T-helper 2 cell treated with Interferon-gamma antibody and Interleukin-4, amounts not matched to agents 5 μg/mL and 100 μg/mL, for 36 hours (primary cell): ENCODE measurements around the gene CDC23.
"Not testable (repeated sequence)": the region's sequence is repeated elsewhere in the genome, so short reads cannot be mapped to it uniquely, and the experiment has no call there.

Experiments used
- DNase-seq: peaks from one replicate; pipeline ENCODE4 v3.0.0; 2021; ENCODE audit warnings: low spot score
- H3K27ac Mint-ChIP-seq: one replicate; pipeline ENCODE4 v1.8.0; 2021; ENCODE audit warnings: mild to moderate bottlenecking, mixed read lengths
- H3K27me3 Mint-ChIP-seq: one replicate; pipeline ENCODE4 v1.8.0; 2021; ENCODE audit warnings: low read depth, mixed read lengths
- H3K36me3 Mint-ChIP-seq: one replicate; pipeline ENCODE4 v1.8.0; 2021; ENCODE audit warnings: low read depth, mixed read lengths
- H3K4me1 Mint-ChIP-seq: one replicate; pipeline ENCODE4 v1.8.0; 2021; ENCODE audit warnings: low read depth, mixed read lengths
- H3K4me3 Mint-ChIP-seq: one replicate; pipeline ENCODE4 v1.8.0; 2022; ENCODE audit warnings: mild to moderate bottlenecking, moderate library complexity, mixed read lengths
- H3K9me3 Mint-ChIP-seq: one replicate; pipeline ENCODE4 v1.8.0; 2021; ENCODE audit warnings: mixed read lengths

The CDC23 gene

DNA sequence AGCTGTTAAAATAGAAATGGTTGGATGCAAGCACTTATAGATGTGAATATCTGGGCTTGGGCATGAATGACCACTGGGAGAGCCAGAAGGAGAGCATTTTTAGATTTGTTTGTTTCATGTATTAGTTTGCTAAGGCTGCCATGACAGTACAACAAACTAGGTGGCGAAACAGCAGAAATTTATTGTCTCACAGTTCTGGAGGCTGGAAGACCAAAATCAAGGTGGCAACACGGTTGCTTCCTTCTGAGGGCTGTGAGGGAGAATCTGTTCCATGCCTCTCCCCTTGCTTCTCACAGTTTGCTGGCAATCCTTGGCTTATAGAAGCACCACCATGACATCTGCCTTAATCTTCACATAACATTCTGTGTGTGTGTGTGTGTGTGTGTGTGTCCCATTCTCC, 20.2 kb upstream of the CDC23 start:
- Mint-ChIP-seq H3K27me3 (peaks cover 10% of the 10 kb centered on the region), H3K9me3 (no peaks in the 10 kb centered on the region), H3K4me3 (no peak overlapping the region), H3K27ac (no peak overlapping the region), H3K4me1 (no peaks in the 10 kb centered on the region), H3K36me3 (no peaks in the 10 kb centered on the region)
- DNase-seq = no peak

DNA sequence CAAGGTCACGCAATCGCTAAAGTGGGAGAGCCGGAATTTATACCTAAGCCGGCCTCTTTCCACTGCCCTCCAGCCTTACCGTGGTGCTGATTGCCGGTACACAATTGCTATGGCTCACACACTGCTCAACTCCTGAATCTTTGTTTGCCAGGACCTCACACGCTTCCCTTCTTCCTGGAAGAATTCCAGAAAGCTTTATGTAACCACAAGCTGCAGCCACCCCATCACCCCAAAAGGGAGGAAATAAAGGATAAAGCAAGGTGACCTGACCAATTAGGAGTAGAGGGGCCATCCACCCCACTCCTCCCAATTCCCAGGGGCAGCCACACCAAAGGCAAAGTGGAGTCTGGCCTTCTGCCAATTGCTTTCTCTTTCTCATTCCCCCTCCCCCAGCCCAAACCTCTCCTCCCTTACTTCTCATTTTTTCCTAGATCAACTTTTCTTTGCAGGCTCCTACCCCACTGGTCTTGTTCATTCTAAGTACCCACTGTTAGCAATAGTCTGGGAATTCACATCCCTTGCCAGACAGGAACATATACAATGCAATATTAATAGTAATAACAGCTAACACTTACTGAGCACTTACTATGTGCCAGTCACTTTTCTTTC, 18.0 kb upstream of the CDC23 start:
- H3K9me3 Mint-ChIP-seq = peaks cover 2% of the 10 kb centered on the region
- H3K4me1 Mint-ChIP-seq = no peaks in the 10 kb centered on the region
- H3K4me3 Mint-ChIP-seq = no peak overlapping the region
- H3K27me3 Mint-ChIP-seq = peaks cover 10% of the 10 kb centered on the region
- no peaks in the 10 kb centered on the region for H3K36me3 Mint-ChIP-seq
- no peak overlapping the region for H3K27ac Mint-ChIP-seq
- DNase-seq = no peak

DNA sequence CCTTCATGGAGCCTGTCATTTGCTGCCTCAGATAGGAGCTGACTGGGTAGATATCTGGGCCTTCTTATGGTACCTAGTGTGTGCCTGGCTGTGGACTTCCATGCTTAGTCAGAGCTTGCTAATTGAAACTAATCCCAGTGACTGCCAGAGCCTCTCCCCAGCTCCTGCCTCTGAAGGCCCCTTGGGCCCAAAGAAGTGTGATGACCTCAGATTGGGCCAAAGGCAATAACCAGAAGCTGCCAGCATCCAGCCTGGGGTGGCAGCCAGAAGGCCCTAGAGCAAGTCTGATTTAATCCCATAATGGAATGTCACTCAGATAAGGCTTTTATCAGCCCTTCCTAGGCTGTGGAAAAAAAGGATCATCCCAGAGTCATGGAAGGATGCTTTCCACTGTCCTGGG, 17.1 kb upstream of the CDC23 start:
- Mint-ChIP-seq H3K9me3 (peaks cover 6% of the 10 kb centered on the region), H3K4me1 (no peaks in the 10 kb centered on the region), H3K36me3 (no peaks in the 10 kb centered on the region), H3K27me3 (peaks cover 10% of the 10 kb centered on the region), H3K4me3 (no peak overlapping the region), H3K27ac (no peak overlapping the region)
- no peak for DNase-seq

DNA sequence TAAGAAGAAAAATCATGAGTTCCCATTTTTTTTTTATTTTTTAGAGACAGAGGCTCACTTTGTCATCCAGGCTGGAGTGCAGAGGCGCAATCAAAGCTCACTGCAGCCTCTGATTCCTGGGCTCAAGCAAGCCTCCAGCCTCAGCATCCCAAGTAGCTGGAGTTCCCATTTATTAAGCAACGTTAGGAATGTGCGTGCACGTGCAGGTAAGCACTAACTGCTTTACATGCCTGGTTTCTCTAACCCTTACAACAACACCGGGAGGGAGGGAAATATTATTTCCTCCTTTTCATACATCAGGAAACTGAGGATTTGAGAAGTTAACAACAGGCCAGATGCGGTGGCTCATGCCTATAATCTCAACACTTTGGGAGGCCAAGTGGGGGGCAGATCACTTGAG, 16.3 kb upstream of the CDC23 start:
- Mint-ChIP-seq H3K4me1 (no peaks in the 10 kb centered on the region), H3K9me3 (peaks cover 6% of the 10 kb centered on the region), H3K27ac (no peak overlapping the region), H3K36me3 (no peaks in the 10 kb centered on the region), H3K4me3 (no peak overlapping the region), H3K27me3 (peaks cover 12% of the 10 kb centered on the region)
- DNase-seq = no peak

DNA sequence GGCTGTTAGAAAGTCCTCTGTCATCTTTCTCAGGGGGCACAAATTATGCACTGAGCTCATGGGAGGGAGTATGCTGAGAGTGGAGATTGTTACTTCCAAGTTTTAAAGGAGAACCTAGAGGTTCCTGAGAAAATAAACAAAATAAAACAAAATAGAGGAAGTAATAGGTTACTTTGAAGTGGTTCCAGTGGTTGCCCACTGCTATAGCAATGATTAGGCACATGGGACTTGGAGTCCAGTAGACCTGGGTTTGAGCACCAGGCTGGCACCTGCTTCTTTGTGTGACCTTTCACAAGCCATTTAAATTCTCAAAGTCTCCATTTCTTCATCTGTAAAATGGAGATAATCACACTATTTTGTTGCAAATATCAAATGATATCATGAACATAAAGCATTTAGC, 13.8 kb upstream of the CDC23 start:
- DNase-seq = no peak
- Mint-ChIP-seq H3K4me1 (peaks cover 5% of the 10 kb centered on the region), H3K27me3 (peaks cover 23% of the 10 kb centered on the region), H3K36me3 (no peaks in the 10 kb centered on the region), H3K27ac (no peak overlapping the region), H3K9me3 (peaks cover 6% of the 10 kb centered on the region), H3K4me3 (no peak overlapping the region)

DNA sequence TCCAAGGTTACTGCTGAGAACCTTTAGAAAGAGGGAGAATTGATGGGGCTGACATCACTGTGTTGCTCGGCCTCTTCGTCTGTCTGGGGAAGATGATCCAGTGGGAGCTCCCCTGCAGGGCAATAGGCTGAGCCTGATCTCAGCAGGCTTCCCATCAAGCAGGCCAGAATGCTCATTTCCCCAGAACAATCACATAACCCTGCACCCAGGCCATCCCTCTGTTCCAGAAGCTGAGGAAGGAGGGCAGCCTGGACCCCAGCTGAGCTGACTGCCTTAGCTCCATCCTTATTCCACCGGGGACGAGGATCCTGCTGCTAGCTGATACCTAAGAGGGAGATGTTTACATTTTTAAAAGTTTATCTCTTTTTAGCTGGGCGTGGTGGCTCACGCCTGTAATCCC, 11.6 kb upstream of the CDC23 start:
- H3K4me1 Mint-ChIP-seq = peaks cover 5% of the 10 kb centered on the region
- H3K27me3 Mint-ChIP-seq = peaks cover 20% of the 10 kb centered on the region
- H3K27ac Mint-ChIP-seq = no peak overlapping the region
- peaks cover 6% of the 10 kb centered on the region for H3K9me3 Mint-ChIP-seq
- H3K4me3 Mint-ChIP-seq = no peak overlapping the region
- no peaks in the 10 kb centered on the region for H3K36me3 Mint-ChIP-seq
- no peak for DNase-seq

DNA sequence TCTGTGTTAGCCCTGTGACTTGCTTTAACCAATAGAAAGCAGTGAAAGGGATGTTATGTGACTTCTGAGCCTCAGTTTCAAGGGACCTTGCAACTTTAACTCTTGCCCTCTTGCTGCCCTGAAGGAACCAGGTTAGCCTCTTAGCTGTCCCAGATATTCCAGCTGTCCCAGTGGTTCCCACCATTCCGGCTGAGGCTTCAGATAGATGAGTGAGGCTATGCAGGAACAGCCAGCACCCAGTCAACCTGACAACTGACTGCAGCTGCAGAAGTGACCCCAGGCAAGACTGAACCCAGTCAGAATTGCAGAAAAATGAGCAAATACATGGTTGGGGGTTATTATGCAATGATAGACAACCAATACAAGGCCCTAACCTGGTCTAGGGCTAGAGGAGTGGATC, 10.4 kb upstream of the CDC23 start:
- Mint-ChIP-seq H3K36me3 (no peaks in the 10 kb centered on the region), H3K9me3 (peaks cover 6% of the 10 kb centered on the region), H3K27me3 (peaks cover 21% of the 10 kb centered on the region), H3K4me3 (no peak overlapping the region), H3K4me1 (peaks cover 5% of the 10 kb centered on the region), H3K27ac (no peak overlapping the region)
- no peak for DNase-seq

DNA sequence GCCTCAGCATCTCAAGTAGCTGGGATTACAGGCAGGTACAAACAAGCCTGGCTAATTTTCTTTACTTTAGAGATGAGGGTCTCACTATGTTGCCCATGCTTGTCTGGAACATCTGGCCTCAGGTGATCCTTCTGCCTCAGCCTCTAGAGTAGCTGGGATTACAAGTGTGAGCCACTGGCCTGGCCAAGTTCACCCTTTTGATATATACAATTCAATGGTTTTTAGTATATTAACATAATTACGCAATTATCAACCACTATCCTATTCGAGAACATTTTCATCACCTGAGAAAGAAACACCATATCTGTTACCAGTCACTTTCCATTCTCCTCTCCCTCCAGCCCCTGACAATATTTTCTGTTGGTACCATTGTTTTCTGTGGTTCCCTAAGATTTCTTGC, 3.7 kb upstream of the CDC23 start:
- H3K27ac Mint-ChIP-seq = no peak overlapping the region
- peaks cover 10% of the 10 kb centered on the region for H3K4me1 Mint-ChIP-seq
- H3K4me3 Mint-ChIP-seq = no peak overlapping the region
- peaks cover 5% of the 10 kb centered on the region for H3K36me3 Mint-ChIP-seq
- no peaks in the 10 kb centered on the region for H3K9me3 Mint-ChIP-seq
- DNase-seq = no peak
- peaks cover 3% of the 10 kb centered on the region for H3K27me3 Mint-ChIP-seq

DNA sequence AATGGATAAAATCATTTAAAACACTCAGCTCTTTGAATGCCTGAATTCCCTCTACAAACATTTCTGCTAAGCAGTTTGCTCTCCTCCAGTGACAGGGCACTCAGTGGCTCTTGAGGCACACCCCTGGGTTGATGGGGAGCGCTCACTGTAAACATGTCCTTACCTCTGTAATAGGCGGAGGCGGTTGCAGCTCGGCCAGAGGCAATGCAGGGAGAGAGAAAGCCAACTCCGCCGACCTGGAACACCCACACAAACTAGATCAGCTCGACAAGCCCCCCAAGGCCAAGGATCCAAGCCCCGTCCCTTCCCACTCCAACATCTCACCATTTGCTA, 329 bp downstream of the CDC23 start:
- Mint-ChIP-seq H3K4me3 (peak overlapping the region; percentile 99), H3K36me3 (peaks cover 12% of the 10 kb centered on the region)
- DNase-seq = no peak

DNA sequence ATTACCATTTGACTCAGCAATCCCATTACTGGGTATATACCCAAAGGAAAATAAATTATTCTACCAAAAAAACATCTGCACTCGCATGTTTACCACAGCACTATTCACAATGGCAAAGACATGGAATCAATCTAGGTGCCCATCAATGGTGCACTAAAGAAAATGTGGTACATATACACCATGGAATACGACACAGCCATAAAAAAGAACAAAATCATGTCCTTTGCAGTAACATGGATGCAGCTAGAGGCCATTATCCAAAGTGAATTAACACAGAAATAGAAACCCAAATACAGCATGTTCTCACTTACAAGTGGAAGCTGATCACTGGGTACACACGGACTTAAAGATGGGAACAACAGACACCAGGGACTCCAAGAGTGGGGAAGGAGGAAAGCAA, 2.1 kb downstream of the CDC23 start:
- H3K36me3 Mint-ChIP-seq = peaks cover 12% of the 10 kb centered on the region
- peak overlapping the region; percentile 66 for H3K4me3 Mint-ChIP-seq
- peak overlapping the region; percentile 26 for H3K27ac Mint-ChIP-seq
- H3K4me1 Mint-ChIP-seq = peaks cover 20% of the 10 kb centered on the region
- no peaks in the 10 kb centered on the region for H3K9me3 Mint-ChIP-seq
- H3K27me3 Mint-ChIP-seq = no peaks in the 10 kb centered on the region
- DNase-seq = no peak

More for the DNA sequence above, 329 bp downstream of the CDC23 start:
- peaks cover 20% of the 10 kb centered on the region for H3K4me1 Mint-ChIP-seq
- H3K27me3 Mint-ChIP-seq = no peaks in the 10 kb centered on the region
- peak overlapping the region; percentile 97 for H3K27ac Mint-ChIP-seq
- H3K9me3 Mint-ChIP-seq = no peaks in the 10 kb centered on the region

DNA sequence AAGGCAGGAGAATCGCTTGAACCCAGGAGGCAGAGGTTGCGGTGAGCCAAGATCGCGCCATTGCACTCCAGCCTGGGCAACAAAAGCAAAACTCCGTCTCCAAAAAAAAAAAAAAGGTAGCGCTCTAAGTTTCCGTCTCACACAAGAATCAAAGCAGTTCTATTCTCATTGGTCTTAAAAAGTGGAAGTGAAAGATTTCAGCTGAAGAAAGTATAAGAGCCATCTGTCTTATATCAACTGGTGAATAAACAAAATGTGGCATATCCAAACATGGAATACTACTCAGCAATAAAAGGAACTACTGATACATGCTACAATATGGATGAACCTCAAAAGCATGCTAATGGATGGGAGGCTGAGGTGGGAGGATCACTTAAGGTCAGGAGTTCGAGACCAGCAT, 19.3 kb downstream of the CDC23 start:
- not testable (repeated sequence) for DNase-seq, H3K27ac Mint-ChIP-seq, H3K27me3 Mint-ChIP-seq, H3K9me3 Mint-ChIP-seq, H3K4me3 Mint-ChIP-seq, H3K4me1 Mint-ChIP-seq
- peaks cover 28% of the 10 kb centered on the region for H3K36me3 Mint-ChIP-seq

DNA sequence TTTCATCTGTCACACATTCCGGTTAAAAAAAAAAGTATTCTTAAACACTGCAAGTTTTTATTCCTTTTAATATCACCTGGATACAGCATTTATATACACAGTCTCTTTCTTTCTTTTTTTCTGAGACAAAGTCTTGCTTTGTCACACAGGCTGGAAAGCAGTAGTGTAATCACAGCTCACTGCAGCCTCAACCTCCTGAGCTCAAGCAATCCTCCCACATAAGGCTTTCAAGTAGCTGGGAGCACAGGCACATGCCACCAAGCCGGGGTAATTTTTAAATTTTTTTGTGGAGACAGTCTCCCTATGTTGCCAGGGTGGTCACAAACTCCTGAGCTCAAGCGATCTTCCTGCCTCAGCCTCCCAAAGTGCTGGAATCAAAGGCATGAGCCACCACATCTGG, 20.3 kb downstream of the CDC23 start:
- no peak overlapping the region for H3K27ac Mint-ChIP-seq
- no peaks in the 10 kb centered on the region for H3K9me3 Mint-ChIP-seq
- peaks cover 27% of the 10 kb centered on the region for H3K36me3 Mint-ChIP-seq
- no peaks in the 10 kb centered on the region for H3K27me3 Mint-ChIP-seq
- no peak overlapping the region for H3K4me3 Mint-ChIP-seq
- DNase-seq = no peak
- H3K4me1 Mint-ChIP-seq = no peaks in the 10 kb centered on the region

DNA sequence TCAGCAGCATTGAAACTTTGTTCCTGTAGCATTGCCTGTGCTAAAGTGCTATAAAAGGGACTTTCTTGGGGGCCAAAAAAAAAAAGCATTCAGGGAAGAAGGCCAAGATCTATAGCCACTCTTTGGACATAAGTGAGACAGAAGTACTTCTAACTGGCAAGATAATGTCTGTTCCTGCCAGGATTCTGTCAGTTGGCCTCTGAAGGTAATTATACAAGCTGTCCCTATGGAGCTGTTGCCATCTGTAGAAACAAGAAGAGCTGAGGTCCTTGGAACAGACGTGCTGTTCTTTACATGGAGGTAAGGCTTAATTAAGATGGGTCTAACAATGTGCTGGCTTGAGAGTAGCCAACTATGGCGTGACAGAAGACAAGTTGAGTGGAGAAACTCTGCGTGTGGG, 24.5 kb downstream of the CDC23 start:
- peaks cover 55% of the 10 kb centered on the region for H3K36me3 Mint-ChIP-seq
- no peak for DNase-seq

DNA sequence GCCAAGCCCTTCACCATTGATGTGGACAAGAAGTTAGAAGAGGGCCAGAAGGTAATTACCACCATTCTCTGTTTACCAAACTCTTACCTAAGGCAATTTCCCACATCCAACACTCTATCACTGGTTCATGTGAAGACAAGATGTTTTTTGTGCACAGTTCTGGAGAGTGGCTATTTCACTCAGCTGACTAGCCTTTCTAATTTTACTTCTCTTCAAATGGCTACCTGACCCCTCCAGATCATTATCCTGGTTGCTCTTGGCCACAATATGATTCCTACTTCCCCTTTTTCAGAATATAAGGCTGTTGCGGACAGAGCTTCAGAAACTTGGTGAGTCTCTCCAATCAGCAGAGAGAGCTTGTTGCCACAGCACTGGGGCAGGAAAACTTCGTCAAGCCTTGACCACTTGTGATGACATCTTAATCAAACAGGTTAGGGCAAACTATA, 27.1 kb downstream of the CDC23 start:
- DNase-seq = no peak
- Mint-ChIP-seq H3K9me3 (no peaks in the 10 kb centered on the region), H3K36me3 (peaks cover 71% of the 10 kb centered on the region), H3K27ac (no peak overlapping the region), H3K4me1 (peaks cover 3% of the 10 kb centered on the region), H3K27me3 (no peaks in the 10 kb centered on the region), H3K4me3 (no peak overlapping the region)

More for the DNA sequence above, 24.5 kb downstream of the CDC23 start:
- Mint-ChIP-seq H3K9me3 (no peaks in the 10 kb centered on the region), H3K27ac (no peak overlapping the region), H3K4me1 (no peaks in the 10 kb centered on the region), H3K4me3 (no peak overlapping the region), H3K27me3 (no peaks in the 10 kb centered on the region)

DNA sequence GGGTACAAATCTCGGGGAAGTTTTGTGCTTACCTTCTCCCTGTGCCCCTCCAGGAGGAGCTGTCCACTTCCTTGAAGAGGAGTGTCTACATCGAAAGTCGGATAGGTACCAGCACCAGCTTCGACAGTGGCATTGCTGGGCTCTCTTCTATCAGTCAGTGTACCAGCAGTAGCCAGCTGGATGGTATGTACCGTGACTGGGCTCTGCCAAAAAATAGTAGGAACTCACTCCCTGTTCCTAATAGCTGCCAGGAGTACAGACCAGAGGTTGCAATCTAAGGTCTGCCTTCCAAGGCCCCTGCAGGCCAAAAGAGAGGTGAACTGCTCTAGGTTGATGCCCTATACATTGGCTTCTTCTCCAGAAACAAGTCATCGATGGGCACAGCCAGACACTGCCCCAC, 30.3 kb downstream of the CDC23 start:
- H3K4me3 Mint-ChIP-seq = no peak overlapping the region
- peaks cover 15% of the 10 kb centered on the region for H3K4me1 Mint-ChIP-seq
- H3K27me3 Mint-ChIP-seq = no peaks in the 10 kb centered on the region
- DNase-seq = no peak
- peaks cover 67% of the 10 kb centered on the region for H3K36me3 Mint-ChIP-seq
- no peaks in the 10 kb centered on the region for H3K9me3 Mint-ChIP-seq
- no peak overlapping the region for H3K27ac Mint-ChIP-seq
